GM20000 (cell line): ENCODE results near the gene CCDC134.

Experiments
- DNase-seq: peaks from one replicate; pipeline ENCODE4 v3.0.0; 2012; ENCODE audit warnings: low spot score
- TF ChIP-seq, protein P1 (sequence below): IDR thresholded peaks from 2 replicates; pipeline ENCODE4 v1.5.1; 2012; ENCODE audit warnings: mild to moderate bottlenecking, control low read depth; ENCODE audit errors: extremely low read depth, missing control alignments

CCDC134 gene

DNA sequence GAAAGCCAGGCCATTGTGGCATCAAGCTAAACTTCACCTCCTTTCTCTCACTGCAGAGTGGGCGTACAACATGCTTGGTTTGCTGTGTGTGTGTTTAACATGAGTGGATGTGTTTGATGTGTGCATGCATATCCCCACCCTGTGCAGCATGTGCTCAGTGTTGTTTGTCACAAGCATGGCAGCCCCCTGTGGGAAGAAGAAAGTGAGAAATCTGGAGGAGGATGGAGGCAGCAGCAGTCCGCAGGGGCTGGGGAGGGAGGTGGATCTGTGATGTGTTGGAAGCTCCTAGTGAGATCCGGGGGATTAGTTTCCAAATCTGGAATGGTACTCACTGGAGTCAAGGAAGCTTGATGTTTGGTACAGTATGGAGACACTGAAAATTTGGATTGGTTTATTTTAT is 24.1 kb upstream of the CCDC134 start:
- no peak for DNase-seq
- TF ChIP-seq, protein P1, sequence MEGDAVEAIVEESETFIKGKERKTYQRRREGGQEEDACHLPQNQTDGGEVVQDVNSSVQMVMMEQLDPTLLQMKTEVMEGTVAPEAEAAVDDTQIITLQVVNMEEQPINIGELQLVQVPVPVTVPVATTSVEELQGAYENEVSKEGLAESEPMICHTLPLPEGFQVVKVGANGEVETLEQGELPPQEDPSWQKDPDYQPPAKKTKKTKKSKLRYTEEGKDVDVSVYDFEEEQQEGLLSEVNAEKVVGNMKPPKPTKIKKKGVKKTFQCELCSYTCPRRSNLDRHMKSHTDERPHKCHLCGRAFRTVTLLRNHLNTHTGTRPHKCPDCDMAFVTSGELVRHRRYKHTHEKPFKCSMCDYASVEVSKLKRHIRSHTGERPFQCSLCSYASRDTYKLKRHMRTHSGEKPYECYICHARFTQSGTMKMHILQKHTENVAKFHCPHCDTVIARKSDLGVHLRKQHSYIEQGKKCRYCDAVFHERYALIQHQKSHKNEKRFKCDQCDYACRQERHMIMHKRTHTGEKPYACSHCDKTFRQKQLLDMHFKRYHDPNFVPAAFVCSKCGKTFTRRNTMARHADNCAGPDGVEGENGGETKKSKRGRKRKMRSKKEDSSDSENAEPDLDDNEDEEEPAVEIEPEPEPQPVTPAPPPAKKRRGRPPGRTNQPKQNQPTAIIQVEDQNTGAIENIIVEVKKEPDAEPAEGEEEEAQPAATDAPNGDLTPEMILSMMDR, result no peak

DNA sequence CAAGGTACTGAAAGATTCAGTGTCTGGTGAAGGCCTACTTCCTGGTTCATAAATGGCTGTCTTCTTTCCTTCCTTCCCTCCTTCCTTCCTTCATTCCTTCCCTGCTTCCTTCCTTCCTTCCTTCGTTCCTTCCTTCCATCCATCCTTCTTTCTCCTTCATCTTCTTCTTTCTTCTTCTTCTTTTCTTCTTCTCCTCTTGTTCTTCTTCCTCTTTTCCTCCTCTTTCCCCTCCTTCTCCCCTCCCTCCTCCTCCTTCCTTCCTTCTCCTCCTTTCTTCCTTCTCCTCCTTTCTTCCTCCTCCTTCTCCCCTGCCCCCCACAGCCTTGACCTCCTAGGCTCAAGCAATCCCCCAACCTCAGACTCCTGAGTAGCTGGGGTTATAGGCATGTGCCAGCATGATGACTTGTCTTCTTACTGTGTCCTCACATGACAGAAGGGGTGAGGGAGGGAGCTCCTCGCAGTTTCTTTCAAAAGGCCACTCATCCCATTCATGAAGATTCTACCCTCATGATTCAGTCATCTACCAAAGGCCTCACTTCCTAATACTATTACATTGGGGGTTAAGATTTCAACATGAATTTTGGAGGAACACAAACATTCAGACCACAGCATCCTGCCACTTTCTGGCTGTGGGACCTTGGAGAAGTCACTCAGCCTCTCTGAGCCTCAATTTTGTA is 22.6 kb upstream of the CCDC134 start:
- DNase-seq, result no peak
- TF ChIP-seq, protein P1, result no peak

DNA sequence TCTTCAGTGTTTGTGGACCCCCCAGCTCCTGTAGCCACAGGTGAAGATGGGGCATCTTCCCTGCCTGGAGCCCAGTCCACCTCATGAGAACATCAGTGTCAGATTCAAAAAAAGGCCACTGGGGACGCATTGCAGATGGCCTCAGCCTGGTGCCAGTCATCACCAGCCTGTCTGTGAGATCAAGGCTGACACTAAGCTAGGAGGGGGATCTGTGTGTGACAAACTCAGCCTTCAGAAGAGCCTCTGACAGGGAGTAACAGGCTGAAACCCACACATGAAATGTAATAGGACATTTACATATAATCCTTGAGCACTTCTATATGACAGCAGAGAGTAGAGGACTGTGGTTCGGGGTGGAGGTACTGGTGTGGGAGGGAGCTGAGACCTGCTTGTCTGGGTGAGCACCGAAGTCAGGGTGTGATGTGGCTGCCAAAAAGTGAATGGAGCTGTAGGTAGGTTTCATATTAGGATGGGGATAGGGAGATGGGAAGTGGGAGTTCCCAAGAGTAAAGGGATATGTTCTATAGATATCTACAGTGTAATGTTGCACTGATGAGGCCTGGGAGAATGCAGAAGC is 20.5 kb upstream of the CCDC134 start:
- TF ChIP-seq, protein P1, result no peak
- DNase-seq, result no peak

DNA sequence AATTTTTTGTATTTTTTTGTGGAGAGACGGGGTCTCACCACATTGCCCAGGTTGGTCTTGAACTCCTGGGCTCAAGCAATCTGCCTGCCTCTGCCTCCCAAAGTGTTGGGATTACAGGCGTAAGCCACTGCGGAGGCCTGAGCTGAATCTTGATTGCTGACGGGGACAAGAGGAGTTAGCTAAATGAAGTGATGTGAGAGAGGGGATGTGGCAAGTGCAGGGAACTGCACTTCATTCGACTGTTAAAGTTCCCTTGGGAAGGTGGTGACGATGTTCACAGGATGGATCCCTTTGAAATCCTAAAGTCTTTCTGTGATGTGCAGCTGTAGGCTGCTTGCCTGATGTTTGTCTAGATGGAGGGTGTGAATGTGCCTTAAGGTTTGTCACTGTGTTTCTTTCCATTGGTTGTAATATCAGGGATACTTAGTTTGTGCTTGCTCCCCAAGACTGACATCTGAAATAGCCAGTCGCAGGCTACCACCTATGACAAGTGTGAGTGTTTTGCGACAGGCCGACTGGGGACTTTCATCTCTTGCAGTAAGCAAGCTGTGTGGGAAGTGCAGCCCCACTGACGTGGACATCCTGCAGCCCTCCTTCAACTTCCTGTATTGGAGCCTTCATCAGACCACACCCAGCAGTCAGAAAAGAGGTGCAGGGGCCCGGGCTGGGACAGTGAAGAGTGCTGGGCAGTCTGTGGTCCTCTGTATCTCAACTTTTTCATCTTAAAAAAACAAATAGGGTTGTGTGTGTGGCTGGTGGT is 19.6 kb upstream of the CCDC134 start:
- TF ChIP-seq, protein P1, result no peak
- peak; percentile 87 for DNase-seq

DNA sequence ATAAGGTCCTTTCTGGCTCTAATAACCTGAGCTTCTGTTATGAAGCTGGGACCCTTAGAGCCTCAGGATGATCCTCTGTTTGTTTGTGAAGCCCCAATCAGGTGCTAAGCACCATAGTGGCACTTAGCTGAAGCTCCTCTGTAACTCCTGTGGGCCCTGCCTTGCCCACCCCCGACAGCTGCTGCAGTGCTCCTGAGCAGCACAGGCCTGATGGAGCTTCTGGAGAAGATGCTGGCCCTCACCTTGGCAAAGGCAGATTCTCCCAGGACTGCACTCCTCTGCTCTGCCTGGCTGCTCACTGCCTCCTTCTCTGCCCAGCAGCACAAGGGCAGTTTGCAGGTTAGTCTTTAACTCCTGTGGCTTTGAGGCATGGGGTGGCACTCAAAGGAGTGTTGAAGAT is 19.0 kb upstream of the CCDC134 start:
- no peak for DNase-seq
- TF ChIP-seq, protein P1, result no peak

DNA sequence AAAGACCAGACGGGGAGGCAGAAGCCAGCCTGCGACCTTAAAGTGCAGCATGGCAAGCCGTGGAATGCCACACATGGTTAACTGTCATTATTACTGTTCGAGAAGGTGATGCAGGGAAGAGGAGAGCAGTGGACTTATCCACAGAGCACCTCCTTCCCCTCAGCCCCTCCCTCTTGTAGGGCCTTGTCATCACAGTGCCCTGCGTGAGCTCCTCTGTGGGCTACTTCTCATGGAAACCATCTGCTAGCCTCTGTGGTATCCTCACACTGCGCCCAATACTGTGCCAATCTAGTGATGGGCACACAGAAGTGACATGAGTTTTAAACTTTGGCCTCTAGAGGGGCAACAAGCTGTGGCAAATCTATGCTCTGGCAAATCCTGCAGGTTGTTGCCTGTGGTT is 18.2 kb upstream of the CCDC134 start:
- TF ChIP-seq, protein P1, result no peak
- no peak for DNase-seq

DNA sequence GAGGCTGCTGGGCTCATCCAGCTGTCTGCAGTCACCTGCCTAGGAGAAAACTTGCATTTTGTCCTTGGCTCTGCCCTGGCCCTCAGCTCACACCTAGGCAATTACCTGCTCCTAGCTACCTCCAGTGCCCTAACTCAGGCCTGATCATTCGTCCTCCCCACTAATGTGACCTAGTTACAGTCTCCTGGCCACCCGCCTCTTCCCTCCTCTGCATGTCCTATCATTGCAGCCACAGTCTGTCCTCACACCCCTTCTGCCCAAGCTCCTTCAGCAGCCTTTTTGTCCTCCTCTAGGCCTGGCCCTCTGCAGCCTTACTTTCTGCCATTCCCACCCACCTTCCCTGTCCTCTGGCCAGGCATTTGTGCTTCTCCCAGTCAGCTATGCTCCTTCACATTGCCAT is 17.7 kb upstream of the CCDC134 start:
- DNase-seq, result no peak
- TF ChIP-seq, protein P1, result no peak
